ENCODE results near the gene PLAC9. TPM values are rescaled to one million over a fixed set of nuclear protein-coding genes. Genes with fewer than 3 reads are reported as not detected.
A peak's percentile ranks its signal among the peaks of the same experiment; 100 is the strongest.

Gene PLAC9
- total RNA-seq, 1 donor from 2014 or later, result not detected

GRCh38 chr10:80159166-80159873 is 26.8 kb downstream of the PLAC9 start:
- Histone ChIP-seq H2AFZ (replicated peaks) (no peak overlapping the region), H3K4me3 (no peak overlapping the region), H3K27ac (no peak overlapping the region), H3K4me2 (no peak overlapping the region), H3K36me3 (no peaks in the 10 kb centered on the region), H4K20me1 (ENCODE audit: low read depth) (peaks cover 3% of the 10 kb centered on the region), H3K27me3 (no peaks in the 10 kb centered on the region), H3F3A (ENCODE audit: low read depth) (no peaks in the 10 kb centered on the region), H3K4me1 (peaks cover 13% of the 10 kb centered on the region), H3K79me2 (ENCODE audit: low read depth) (no peaks in the 10 kb centered on the region), H3K9me3 (ENCODE audit: low read depth) (no peaks in the 10 kb centered on the region), H3K9ac (no peak overlapping the region)
- Mint-ChIP-seq H3K4me1 (peaks cover 37% of the 10 kb centered on the region), H3K9me3 (no peaks in the 10 kb centered on the region), H3K27ac (no peak overlapping the region), H3K27me3 (ENCODE audit: insufficient read depth, low read depth) (peaks cover 4% of the 10 kb centered on the region), H3K36me3 (no peaks in the 10 kb centered on the region), H3K4me3 (no peak overlapping the region)
- no peak for DNase-seq (ENCODE audit: low spot score)
- TF ChIP-seq EZH2 (IDR thresholded peaks at IDR 0.05), result no peak
- TF ChIP-seq CTCF (IDR thresholded peaks at IDR 0.05), result no peak
- no peak for TF ChIP-seq EZH2phosphoT487 (IDR thresholded peaks at IDR 0.05)

- peak overlapping the region; percentile 68 for H3K27ac Mint-ChIP-seq
- H3K79me2 ChIP-seq (ENCODE audit: low read depth), result no peaks in the 10 kb centered on the region
- H3K36me3 Mint-ChIP-seq, result no peaks in the 10 kb centered on the region
Measured at GRCh38 chr10:80160361-80161320, 28.1 kb downstream of the PLAC9 start.

More at GRCh38 chr10:80160361-80161320, 28.1 kb downstream of the PLAC9 start:
- H3K4me1 Mint-ChIP-seq, result peaks cover 38% of the 10 kb centered on the region
- Histone ChIP-seq H3K36me3 (no peaks in the 10 kb centered on the region), H3K4me3 (no peak overlapping the region), H2AFZ (replicated peaks) (no peak overlapping the region), H3F3A (ENCODE audit: low read depth) (no peaks in the 10 kb centered on the region), H3K9me3 (ENCODE audit: low read depth) (no peaks in the 10 kb centered on the region), H3K27me3 (no peaks in the 10 kb centered on the region), H3K4me2 (no peak overlapping the region), H3K9ac (no peak overlapping the region), H4K20me1 (ENCODE audit: low read depth) (peaks cover 7% of the 10 kb centered on the region), H3K27ac (no peak overlapping the region), H3K4me1 (peaks cover 13% of the 10 kb centered on the region)
- TF ChIP-seq EZH2phosphoT487 (IDR thresholded peaks at IDR 0.05), result no peak
- TF ChIP-seq CTCF (IDR thresholded peaks at IDR 0.05), result no peak
- TF ChIP-seq EZH2 (IDR thresholded peaks at IDR 0.05), result no peak
- no peak for DNase-seq (ENCODE audit: low spot score)
- H3K27me3 Mint-ChIP-seq (ENCODE audit: insufficient read depth, low read depth), result peaks cover 4% of the 10 kb centered on the region
- no peak overlapping the region for H3K4me3 Mint-ChIP-seq
- no peaks in the 10 kb centered on the region for H3K9me3 Mint-ChIP-seq

Measured in neural progenitor cell (in vitro differentiated cells).